ENCODE results near the gene IFT57.

Gene IFT57

DNA sequence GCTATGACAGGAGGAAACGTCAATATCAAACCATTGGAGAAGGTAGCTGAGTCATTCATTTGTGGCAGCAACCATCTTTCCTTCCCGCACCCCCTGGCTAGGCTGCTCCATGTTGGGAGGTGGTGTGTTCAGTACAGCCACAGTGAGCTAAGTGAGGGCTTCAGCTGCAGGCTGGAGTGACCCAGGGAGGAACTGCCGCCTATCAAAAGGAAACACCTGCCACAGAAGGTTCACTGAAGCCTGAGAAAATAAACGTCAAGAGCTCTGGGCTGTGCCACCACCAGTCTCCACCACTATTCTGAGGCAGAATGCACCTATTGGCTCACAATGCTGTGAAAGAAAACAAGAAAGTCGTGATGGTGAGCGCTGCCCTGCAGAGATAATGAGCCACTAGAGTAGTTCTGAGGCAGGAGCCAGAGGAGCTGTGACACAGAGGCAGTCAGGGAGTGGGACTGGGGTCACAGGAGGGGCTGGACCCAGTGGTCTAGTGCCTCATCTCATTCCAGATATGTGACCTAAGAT lies 96.6 kb downstream of the IFT57 start:
- DNase-seq (ENCODE audit: low read depth) = no peak
- no peak overlapping the region for H3K4me3 ChIP-seq (ENCODE audit: low read depth, low read length)
- TF ChIP-seq, protein P1, sequence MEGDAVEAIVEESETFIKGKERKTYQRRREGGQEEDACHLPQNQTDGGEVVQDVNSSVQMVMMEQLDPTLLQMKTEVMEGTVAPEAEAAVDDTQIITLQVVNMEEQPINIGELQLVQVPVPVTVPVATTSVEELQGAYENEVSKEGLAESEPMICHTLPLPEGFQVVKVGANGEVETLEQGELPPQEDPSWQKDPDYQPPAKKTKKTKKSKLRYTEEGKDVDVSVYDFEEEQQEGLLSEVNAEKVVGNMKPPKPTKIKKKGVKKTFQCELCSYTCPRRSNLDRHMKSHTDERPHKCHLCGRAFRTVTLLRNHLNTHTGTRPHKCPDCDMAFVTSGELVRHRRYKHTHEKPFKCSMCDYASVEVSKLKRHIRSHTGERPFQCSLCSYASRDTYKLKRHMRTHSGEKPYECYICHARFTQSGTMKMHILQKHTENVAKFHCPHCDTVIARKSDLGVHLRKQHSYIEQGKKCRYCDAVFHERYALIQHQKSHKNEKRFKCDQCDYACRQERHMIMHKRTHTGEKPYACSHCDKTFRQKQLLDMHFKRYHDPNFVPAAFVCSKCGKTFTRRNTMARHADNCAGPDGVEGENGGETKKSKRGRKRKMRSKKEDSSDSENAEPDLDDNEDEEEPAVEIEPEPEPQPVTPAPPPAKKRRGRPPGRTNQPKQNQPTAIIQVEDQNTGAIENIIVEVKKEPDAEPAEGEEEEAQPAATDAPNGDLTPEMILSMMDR (IDR thresholded peaks at IDR 0.05; ENCODE audit: control insufficient read depth, extremely low read depth, insufficient read depth) = no peak

GRCh38 chr3:108125153-108125543 lies 97.1 kb downstream of the IFT57 start:
- no peak overlapping the region for H3K4me3 ChIP-seq (ENCODE audit: low read depth, low read length)
- no peak for DNase-seq (ENCODE audit: low read depth)
- TF ChIP-seq, protein P1 (IDR thresholded peaks at IDR 0.05; ENCODE audit: control insufficient read depth, extremely low read depth, insufficient read depth) = no peak

GRCh38 chr3:108124337-108125152 lies 97.7 kb downstream of the IFT57 start:
- H3K4me3 ChIP-seq (ENCODE audit: low read depth, low read length) = no peak overlapping the region
- no peak for DNase-seq (ENCODE audit: low read depth)
- TF ChIP-seq, protein P1 (IDR thresholded peaks at IDR 0.05; ENCODE audit: control insufficient read depth, extremely low read depth, insufficient read depth) = no peak

DNA sequence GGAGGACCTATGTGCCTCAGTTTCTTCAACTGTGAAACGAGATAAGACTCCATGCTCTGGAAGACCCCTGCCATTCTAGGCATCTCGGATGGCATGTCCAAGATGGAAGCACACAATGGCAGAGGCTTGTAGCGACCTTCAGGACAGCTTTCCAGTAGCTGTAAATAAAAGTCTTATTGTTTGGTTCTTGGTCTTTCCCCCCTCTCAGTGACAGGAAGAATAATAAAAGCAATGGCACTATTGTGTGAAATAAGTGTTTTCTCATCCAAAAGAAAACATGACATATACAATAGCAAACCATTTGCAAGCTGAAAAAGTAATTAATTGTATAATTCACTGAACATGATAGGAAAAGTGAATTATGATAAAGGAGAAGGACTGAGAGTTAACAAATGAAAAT lies 98.9 kb downstream of the IFT57 start:
- H3K4me3 ChIP-seq (ENCODE audit: low read depth, low read length) = no peak overlapping the region
- TF ChIP-seq, protein P1 (IDR thresholded peaks at IDR 0.05; ENCODE audit: control insufficient read depth, extremely low read depth, insufficient read depth) = no peak
- no peak for DNase-seq (ENCODE audit: low read depth)

DNA sequence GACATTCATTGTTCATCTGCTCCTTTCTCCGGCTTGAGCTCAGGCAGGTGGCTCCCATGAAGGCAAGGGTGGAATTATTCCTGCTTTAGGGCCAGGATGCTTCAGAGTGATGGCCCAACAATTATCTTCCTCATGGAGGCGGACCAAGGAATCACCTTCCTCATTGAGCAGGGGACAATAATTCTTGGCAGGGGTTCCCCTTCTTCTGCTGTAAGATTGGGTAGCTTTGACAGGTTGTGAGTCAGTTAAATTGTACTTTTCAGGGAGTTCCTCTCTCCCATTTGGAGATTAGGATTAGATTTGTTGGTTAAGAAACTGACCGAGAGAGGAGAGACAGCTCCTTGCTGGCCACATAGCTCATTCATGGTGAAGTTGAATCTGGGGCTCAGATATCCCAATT lies 99.9 kb downstream of the IFT57 start:
- H3K4me3 ChIP-seq (ENCODE audit: low read depth, low read length) = no peak overlapping the region
- TF ChIP-seq, protein P1 (IDR thresholded peaks at IDR 0.05; ENCODE audit: control insufficient read depth, extremely low read depth, insufficient read depth) = no peak
- no peak for DNase-seq (ENCODE audit: low read depth)

- H3K4me3 ChIP-seq (ENCODE audit: low read depth, low read length) = no peak overlapping the region
Measured at GRCh38 chr3:108119398-108120104, 102.7 kb downstream of the IFT57 start.

More at GRCh38 chr3:108119398-108120104, 102.7 kb downstream of the IFT57 start:
- DNase-seq (ENCODE audit: low read depth) = no peak
- TF ChIP-seq, protein P1 (IDR thresholded peaks at IDR 0.05; ENCODE audit: control insufficient read depth, extremely low read depth, insufficient read depth) = no peak

Data from LNCaP clone FGC (cell line).